IPS DF 4.7 (cell line): ENCODE measurements around the gene PTPRE.

Experiments
- DNase-seq: peaks from one replicate; pipeline ENCODE4 v3.0.0-alpha.2; 2013; ENCODE audit warnings: low spot score; ENCODE audit errors: extremely low read depth

Gene PTPRE

DNA sequence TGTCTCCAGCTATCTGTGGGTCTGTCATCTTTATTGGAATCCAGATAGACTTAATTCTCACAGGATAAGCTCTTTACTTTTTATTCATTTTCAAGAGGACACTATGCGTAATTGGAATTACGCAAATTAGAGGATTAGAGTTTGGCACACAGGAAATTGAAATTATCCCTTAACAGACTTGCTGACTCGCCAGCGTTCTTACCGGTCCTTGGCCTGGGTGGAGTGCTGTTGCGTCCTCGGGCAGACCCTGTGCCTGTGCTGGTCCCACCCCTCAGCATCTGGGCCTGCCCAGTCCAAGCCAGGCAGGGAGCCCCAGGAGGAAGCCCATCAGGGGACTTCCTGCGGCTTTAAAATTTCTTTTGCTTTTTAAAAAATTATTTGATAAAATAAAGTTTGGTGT is 117.5 kb downstream of the PTPRE start:
- no peak for DNase-seq

DNA sequence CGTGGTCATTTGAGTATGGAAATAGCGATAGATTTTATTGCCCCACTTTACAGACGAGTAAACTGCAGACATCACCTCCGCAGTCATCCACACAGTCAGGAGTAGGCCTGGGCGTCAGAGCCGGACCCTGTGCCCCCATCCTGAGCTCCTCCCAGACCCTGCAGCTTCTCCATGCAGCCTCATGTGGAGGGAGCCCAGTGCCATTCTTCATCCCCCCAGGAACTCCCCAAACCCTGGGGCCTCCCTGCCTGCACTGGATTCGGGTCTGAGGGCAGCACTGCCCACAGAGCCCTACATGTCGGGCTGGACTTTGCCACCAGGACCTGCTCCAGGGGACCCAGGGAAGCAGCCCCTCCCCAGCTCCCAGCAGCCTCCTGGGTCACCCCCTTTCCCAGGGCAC is 118.5 kb downstream of the PTPRE start:
- DNase-seq, result no peak

DNA sequence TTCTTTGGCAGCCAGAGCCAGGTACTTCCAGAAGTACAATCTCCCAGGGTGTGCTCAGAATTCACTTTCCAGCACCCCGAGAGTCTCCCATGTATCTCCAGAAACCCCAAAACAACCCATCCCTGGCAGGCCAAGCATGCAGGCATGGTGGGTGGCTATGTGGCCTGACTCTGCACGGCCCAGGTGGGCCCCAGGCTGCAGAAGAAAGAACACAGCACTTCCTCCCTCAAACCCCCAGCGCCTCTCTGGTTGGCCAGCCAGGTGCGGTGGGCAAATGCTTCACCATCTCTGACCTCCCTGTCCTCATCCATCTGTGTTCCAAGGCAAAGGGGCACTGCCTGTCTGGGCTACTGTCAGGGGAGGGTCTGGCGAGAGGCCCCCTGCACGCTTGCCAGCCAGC is 119.0 kb downstream of the PTPRE start:
- DNase-seq, result no peak

DNA sequence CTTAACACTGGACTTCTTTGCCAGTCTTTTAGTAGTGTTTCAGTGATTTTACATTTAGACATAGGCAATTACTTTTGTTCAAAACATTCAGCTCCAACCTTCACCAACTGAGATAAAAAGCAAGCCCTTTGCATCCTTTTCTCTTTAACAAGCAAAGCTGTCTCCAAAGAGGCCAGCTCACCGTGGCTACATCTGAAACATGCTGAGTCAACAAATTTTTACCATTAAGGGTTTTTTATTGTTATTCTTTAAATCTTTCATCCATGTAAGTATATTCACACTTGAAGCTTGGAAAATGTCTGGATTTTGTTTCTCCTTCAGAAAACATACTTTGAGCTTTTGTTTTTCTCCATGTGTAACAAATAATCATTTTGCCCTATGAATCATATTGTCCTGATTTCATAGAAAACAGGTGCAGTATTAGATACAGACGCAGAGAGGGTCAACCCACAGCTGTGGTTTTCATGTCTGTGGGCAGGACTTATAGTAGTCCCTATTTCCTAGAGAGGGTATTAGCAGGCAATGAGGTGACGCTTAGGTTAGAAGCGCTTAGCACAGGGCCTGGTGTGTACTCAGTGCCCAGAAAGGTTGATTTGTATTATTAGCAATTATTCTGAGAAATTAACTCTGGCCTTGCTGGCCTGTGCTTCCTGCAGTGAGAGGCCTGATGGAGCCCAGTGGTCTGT is 119.9 kb downstream of the PTPRE start:
- DNase-seq, result no peak

DNA sequence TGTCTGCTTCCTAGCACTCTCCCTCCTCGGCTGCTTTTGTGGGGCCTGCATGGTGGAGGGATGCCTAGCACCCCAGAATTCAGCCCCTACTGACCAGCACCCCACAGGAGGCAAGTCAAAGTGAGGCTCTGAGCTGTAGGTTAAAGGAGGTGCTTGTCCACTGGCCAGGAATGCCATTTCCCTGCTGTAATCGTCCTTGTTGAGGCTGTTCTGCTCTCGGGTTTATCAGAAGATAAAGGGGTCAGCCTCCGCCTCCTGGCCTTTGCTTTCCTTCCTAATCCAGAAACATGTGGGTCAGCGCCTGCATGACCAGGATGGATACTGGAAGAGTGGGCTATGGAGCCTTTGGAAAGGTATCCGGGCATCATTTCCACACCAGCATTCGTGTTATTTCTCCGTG is 120.4 kb downstream of the PTPRE start:
- DNase-seq, result no peak

DNA sequence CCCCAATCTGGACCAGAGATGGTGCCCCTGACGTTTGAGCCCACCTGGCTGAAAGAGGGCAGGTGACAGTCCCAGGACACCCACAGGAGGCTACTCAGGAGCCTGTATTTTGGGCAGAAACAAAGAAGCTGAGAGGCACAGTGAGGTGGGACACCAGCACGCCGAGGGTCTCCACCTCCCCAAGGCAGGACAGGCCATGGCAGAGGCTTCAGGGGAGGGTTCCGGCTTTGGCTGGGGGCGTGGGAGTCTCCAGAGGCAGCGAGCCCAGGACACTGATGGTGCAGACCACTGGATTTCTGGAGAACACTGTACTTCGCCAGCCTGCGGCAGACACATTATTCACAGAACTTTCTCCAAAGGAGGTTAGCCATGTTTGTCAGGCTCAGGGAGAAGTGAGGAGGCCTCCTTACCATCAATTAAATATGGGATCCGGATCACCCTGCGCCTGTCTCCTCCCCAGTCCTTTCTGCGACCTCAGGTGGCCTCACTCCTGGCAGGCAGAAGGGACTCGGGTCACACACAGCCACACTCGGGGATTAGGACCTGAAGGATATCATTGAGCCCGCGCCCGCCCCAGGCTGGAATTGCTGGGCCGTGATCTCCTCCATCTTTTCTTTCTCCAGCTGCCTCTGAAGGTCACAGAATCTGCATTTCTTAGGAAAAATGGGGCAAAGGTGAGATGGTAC is 121.1 kb downstream of the PTPRE start:
- no peak for DNase-seq

DNA sequence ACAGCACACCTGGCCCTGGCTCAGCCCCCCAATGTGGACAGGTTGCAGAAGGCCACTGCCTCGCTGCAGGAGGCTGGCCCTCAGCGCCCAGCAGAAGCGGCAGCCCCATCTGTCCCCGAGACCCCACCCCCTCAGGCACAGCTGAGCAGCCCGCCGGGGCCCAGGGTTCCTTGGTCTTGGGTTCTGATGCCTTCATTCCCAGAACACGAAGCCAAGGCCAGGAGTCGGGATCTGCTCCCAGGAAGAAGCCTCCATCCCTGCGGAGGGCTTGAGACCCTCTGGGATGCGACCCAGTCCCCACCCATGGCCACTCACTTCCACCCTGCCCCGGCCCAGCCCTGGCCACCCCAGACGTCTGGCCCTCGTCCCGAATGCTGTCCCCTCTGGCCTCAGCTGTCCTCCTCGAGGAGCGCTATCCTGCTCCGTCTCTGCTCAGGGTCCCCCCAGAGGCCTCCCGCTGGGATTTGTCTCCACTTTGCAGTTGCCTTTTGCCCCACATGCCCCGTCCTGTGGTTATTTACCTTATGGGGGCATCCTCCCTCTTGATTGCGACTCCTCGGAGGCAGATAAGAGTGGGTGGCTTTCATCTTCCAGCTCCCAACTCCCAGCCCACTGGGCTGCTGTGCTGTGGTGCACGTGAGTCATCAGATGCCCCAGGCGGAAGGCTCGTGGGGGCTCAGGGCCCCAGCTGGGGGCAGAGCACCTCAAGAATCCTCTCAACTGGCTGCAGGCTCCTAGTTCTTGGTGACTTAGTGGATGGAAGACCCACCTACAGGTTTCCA is 121.8 kb downstream of the PTPRE start:
- no peak for DNase-seq

DNA sequence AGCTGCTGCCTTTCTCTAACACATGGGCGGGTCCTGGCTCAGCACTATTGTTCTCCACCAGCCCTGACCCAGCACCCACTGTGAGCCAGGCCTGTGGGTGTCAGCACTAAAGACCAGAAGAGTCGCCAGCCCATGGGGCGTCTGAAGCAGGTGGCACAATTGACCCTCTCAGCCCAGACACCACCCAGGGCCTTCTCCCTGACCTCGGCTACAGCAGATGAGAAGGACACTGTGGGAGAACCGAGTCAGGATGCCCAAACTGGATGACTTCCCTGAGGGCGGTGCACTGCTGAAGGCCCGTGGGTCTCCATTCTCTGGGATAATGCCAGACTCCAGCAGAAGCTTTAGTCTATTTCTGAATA is 122.4 kb downstream of the PTPRE start:
- no peak for DNase-seq

DNA sequence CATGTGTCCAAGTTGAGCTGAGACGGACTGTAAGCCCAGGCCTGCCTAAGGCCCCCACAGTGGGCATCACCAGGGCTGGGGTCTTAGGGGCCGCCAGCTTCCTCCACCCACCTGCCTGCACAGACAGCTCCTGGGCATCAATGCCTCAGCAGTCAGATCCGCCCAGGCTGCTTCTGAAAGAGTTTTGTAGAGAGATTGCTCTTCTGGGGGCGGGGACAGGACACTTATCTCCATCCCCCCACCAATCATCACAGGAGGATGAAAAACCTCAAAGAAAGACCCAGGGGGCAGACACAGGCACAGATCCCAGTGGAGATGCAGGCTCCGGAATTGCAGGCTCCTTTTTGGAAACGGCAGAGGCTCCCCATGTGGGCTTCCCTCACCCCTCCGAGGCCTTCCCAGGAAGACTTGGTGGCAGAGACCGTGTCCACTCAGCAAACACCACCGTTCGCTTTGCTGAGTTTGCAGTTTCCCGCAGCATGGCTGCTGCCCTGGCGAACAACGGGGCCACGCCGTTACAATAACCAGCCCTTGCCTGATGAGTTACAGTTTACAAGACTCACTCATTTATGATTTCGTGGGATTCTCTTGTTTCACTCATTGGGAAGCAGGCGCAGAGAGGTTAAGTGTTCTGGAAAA is 122.9 kb downstream of the PTPRE start:
- no peak for DNase-seq

DNA sequence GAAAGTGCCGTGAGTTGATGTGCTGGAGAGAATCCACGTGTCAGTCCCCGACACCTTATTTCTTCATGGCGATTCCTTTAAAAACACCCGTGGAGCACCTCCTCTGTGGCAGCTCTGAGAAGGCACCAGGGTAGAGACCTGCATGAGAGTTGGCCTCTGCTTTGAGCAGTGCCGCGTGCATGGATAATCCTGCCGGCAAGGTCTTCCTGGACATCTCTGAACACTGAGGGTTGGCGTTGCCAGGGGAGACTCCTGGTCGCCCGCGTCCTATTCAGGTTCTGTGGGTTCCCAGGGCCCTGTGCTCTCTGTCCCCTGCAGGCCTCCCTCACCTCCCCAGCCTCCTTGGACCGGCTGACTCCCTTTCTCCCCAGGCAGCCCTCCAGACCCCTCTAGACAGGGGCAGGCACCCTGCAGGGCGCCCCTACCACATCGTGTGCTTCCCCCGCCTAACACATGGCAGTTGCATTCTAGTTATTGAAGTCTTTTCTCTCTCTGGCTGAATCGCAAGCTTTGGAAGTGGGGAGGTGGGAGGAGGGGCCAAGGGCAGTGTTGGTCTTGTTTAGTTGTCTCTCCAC is 123.7 kb downstream of the PTPRE start:
- no peak for DNase-seq

DNA sequence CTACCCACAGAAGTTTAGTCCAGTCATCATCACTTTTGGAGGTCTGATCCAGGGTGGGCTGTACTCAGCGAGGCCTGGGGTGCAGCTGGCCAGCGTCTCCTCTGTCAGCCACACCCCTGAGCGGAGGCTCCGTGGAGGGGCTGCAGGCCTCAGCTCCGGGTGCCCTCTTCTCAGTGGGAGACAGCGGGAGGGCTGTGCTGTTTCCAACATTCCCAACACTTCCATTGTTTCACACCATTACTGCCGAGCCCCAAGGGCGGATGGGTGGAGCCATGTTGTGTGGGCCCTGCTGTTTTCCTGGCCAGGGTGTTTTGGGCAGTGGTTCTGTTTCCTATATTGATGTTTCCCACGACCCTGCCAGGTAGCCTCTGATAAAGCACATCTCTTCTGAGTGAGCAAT is 124.3 kb downstream of the PTPRE start:
- no peak for DNase-seq

DNA sequence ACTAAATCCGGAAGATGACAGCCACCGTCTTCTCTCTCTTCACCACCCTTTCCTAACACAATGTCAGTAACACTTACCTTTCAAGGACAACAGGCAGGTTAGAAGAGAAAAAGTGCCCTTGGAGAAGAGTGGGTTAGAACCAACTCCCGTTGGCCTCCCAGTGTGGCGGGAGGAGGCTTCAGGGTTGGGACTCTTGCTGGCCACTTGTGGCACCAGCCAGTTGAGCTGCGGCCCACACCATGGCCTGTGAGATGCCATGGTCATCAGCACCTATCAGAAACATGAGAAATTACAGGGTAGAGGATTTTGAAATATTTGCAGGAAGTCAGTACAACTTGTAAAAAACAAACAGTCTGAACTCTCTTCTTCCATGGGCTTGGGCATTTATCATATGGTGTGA is 125.6 kb downstream of the PTPRE start:
- no peak for DNase-seq

DNA sequence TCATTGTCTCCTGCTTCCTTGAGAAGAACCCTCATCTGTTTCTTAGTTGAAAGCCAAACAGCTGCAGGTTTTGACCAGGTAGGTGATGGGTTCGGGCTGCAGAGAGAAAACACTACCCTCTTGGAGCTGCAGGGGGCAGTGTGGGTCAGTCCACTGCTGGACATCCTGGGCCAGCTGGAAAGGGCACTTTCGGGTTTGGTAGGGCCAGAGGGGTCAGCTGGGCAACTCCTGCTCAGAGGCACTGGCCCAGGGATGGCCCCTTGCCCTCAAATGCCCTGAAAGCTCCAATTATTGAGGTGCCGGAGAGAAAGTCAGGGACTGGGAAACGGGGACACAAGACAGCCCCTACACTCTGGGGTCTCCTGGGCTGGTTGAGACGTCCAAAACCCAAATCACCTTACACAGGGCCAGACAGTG is 128.7 kb downstream of the PTPRE start:
- peak; percentile 36 for DNase-seq

DNA sequence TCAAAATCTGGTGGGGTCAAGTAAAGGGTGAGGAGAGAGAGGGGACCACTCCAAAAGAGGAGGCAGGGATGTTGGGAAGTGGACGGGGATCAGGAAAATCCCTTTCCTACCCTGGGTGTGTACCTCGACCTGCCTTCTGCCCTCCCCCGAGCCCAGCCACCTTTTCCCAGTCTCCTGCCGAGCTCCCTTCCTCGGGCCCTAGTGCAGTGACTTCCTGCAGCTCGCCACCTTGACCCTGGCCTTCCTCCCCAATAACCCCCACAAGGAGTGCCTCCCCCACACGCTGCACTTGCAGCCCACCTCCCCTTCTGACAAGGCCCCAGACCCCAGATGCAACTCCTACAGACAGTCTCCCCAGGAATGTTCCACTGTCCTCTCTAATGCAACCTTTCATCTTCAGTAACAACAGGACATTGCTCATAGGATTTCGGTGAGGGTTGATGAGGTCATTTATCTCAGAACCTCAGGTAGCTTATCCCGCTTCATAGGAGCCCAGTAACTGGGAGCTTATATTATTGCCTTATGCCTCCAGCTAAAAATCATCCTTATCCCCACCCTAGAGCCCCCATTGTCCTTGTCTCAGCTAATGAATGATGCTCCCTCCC is 129.2 kb downstream of the PTPRE start:
- DNase-seq, result no peak

DNA sequence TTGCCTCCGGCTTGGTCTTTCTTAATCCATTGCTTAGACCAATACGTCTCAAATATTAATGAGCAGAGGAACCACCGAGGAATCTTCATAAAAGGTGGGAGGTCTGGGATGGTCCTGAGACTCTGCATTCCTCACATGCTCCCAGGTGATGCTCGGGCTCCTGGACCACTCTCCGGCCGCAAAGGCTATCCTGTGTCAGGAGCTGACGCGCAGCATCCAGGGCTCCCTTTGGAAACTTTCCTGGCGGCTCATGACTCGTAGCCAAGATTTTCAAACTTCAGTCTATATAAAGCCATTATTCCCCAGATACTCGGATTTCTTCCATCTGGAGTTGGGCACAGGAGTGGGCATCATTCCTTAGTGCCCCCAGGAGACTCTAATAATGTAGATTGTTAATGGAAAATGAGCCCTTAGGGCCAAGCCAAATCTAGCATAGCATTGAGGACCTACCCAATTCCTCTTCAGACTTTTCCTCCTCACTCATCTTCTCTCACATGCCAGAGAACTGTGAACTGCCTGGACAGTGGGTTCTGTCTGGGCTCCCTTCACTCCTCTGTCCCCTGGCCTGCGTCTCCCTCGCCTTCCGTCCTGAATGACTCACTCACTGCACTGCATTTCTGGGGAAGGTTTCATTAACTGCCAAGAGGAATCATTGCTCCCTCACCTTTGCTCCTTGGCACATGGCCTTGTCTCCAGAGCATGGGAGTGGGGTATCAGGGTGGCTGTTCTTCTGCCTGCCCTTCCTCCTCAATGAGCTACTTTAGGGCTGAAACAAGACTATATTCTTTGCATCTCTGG is 130.0 kb downstream of the PTPRE start:
- no peak for DNase-seq

DNA sequence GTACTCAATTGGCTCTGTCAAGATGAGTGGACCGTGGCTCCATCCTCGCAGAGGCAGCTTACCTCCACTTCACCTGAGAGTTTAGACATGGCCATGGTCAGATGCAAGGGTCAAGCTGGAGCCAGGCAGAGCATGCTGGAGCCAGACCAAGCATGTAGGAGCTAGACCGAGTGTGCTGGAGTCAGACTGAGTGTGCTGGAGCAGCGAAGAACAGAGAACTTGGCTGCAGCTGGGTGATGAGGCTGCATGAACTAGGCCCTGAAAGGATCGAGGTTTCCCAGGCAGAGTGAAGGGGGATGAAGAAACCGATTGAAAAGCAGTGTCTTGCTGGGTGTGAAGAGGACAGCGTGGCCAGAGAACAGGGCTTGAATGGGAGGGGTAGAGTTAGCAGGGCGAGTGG is 133.2 kb downstream of the PTPRE start:
- DNase-seq, result no peak

DNA sequence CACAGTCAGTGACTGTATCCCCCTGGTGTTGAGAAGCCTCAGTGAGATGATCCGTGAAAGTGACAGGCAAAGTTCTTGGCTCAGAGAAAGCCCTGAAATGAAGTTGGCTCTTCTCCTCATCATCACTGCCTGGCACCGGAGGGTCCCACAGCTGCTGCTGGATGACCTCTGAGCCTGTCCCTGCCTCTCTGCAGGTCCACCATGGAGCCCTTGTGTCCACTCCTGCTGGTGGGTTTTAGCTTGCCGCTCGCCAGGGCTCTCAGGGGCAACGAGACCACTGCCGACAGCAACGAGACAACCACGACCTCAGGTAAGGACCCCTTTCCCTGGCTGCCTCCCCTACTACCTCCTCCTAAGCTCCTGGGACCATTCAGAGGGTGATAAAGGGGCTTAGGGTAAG is 133.8 kb downstream of the PTPRE start:
- DNase-seq, result no peak

DNA sequence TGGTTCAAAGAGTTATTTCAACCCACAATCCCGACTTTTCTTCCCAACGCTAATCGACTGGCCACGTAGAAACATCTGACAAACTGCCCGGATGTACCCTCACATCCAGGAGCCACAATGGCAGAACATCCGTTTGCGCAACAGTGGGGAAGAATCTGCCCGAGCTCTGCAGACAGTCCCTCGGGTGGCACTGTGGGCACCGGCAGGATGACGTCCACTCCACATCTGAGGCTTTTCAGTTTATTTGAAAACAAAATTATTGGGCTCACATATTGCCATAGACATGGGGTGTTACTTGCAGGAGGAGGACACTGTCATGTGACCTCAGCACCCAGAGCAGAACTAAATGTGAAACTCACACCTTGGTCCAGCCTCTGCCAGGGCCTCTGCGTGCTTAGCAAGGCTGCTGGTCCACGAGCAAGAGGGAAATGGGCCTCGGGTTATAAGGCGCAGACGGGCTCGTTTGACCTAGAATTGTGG is 135.3 kb downstream of the PTPRE start:
- no peak for DNase-seq

DNA sequence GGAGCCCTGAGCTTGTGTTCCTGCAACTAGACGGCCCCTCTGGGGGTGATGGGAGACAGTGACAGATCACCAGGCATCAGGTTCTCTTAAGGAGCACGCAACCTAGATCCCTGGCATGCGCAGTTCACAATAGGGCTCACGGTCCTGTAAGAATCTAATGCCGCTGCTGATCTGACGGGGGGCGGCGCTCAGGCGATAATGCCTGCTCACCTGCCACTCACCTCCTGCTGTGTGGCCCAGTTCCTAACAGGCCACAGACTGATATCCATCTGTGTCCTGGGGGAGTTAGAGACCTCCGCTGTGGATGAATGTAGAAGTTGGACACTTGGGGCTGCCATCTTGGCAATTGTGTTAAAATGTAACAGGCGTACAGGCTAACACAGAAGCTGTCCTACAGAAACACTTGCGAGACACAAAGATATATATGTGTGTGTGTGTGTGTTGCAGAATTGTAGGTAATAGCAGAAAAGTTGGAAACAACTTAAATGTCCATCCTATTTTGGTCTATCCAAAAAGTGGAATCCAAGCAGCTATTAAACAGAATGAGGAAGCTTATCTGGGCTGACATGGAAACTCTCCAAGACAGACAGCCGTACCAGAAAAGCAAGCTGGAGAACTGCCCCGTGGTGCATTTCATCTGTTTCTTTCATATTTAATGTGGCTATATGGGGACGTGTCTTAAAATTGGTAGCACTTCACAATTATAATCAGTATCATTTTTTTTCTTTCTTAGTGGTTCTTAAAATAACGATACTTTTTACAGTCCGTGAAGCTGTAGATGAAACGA is 136.5 kb downstream of the PTPRE start:
- no peak for DNase-seq

DNA sequence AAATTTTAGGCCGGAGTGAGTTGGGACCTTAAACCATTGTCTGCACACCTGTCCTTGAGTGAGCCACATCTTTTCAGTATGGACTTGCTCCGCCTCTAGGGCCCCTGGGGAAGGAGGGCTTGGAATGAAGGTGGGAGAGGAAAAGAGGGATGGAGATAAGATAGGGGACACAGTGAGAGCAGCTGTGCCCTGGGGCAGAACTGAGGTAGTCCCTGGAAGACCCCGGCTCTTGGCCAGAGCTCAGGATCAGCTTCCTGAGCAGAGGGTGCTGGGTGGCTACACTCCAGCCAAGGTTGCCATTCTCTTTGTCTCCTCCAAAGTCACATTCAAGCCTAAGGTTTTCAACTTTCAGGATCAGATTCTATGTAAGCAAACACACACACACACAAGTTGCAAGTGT is 137.3 kb downstream of the PTPRE start:
- no peak for DNase-seq
